Measurements from ENCODE around the gene EVPL. TPM values are rescaled to one million over a fixed set of nuclear protein-coding genes. Genes with fewer than 3 reads are reported as not detected.
A peak's percentile ranks its signal among the peaks of the same experiment; 100 is the strongest.

Gene EVPL
- total and polyA plus RNA-seq, 2 of the 13 experiments (the other 11 are each of a cell fraction or from before 2014, with no cell fraction given) = 2.1 to 8.2 TPM

GRCh38 chr17:75959839-75960511 is 67.1 kb downstream of the EVPL start (continued):
- TF ChIP-seq CTCF (CRISPR knock-in tag; IDR thresholded peaks at IDR 0.05) (no peak), TBX3 (IDR thresholded peaks at IDR 0.05; ENCODE audit: borderline replicate concordance) (peak; percentile 14; the same call in 1 of the 2 replicates), ZFY (CRISPR knock-in tag; IDR thresholded peaks at IDR 0.05) (no peak), LRRFIP1 (CRISPR knock-in tag; conservative IDR thresholded peaks at IDR 0.05) (no peak), ZNF75D (CRISPR knock-in tag; IDR thresholded peaks at IDR 0.05; ENCODE audit: borderline replicate concordance) (no peak), FOSL2 (CRISPR knock-in tag; IDR thresholded peaks at IDR 0.05) (no peak), LCORL (IDR thresholded peaks at IDR 0.05) (no peak), LCORL (CRISPR knock-in tag; IDR thresholded peaks at IDR 0.05) (0 out of 2 replicates have a peak, but pooled peaks have one; percentile 46), ZNF777 (CRISPR knock-in tag; IDR thresholded peaks at IDR 0.05) (no peak), ZBTB46 (CRISPR knock-in tag; IDR thresholded peaks at IDR 0.05; ENCODE audit: borderline replicate concordance) (no peak), HNRNPL (IDR thresholded peaks at IDR 0.05; ENCODE audit: low read depth, low read length) (0 out of 2 replicates have a peak, but pooled peaks have one; percentile 27), ASH2L (IDR thresholded peaks at IDR 0.05; ENCODE audit: insufficient read length, low read depth, low read length) (peak; percentile 44), IRF2 (CRISPR knock-in tag; IDR thresholded peaks at IDR 0.05) (no peak), FOXO4 (CRISPR knock-in tag; conservative IDR thresholded peaks at IDR 0.05) (0 out of 2 replicates have a peak, but pooled peaks have one; percentile 51)

Data from HepG2 (cell line).